Astrocyte of the spinal cord (primary cell): Measurements from ENCODE around the gene MED25.
A peak's percentile ranks its signal among the peaks of the same experiment; 100 is the strongest.

ENCODE experiments used
- DNase-seq: peaks from one replicate; pipeline ENCODE4 v3.0.0; 2011; ENCODE audit warnings: low read depth, low spot score
- H3K4me3 ChIP-seq: 2 replicates; pipeline ENCODE4 v1.5.1; 2011; ENCODE audit warnings: low read depth, mild to moderate bottlenecking, low read length, moderate library complexity
- in situ Hi-C: cut with HindIII; loops from 2 replicates; pipeline ENCODE4 v1.10.0; 2017; ENCODE audit warnings: low sequenced_read_pairs
- TF ChIP-seq, protein P1 (sequence below): IDR thresholded peaks from 2 replicates; pipeline ENCODE4 v1.5.1; 2012; ENCODE audit warnings: low read depth, mild to moderate bottlenecking, low read length, inconsistent platforms

MED25 gene

DNA sequence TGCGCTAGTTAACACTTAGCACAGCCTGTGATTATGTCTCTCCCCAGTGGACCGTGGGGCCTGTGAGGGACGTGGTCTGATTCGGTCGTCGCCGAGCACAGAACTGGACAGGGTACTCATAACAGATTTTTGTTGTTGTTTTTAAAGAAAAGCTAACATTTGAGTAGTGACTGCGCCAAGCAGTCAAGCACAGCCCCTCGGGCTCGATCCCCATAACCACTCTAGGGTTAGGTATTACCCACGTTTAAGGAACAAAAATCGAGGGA is 32.1 kb downstream of the MED25 start:
- TF ChIP-seq, protein P1, sequence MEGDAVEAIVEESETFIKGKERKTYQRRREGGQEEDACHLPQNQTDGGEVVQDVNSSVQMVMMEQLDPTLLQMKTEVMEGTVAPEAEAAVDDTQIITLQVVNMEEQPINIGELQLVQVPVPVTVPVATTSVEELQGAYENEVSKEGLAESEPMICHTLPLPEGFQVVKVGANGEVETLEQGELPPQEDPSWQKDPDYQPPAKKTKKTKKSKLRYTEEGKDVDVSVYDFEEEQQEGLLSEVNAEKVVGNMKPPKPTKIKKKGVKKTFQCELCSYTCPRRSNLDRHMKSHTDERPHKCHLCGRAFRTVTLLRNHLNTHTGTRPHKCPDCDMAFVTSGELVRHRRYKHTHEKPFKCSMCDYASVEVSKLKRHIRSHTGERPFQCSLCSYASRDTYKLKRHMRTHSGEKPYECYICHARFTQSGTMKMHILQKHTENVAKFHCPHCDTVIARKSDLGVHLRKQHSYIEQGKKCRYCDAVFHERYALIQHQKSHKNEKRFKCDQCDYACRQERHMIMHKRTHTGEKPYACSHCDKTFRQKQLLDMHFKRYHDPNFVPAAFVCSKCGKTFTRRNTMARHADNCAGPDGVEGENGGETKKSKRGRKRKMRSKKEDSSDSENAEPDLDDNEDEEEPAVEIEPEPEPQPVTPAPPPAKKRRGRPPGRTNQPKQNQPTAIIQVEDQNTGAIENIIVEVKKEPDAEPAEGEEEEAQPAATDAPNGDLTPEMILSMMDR = no peak
- in situ Hi-C loops = no loop called here
- H3K4me3 ChIP-seq = peak overlapping the region; percentile 88
- DNase-seq = no peak

DNA sequence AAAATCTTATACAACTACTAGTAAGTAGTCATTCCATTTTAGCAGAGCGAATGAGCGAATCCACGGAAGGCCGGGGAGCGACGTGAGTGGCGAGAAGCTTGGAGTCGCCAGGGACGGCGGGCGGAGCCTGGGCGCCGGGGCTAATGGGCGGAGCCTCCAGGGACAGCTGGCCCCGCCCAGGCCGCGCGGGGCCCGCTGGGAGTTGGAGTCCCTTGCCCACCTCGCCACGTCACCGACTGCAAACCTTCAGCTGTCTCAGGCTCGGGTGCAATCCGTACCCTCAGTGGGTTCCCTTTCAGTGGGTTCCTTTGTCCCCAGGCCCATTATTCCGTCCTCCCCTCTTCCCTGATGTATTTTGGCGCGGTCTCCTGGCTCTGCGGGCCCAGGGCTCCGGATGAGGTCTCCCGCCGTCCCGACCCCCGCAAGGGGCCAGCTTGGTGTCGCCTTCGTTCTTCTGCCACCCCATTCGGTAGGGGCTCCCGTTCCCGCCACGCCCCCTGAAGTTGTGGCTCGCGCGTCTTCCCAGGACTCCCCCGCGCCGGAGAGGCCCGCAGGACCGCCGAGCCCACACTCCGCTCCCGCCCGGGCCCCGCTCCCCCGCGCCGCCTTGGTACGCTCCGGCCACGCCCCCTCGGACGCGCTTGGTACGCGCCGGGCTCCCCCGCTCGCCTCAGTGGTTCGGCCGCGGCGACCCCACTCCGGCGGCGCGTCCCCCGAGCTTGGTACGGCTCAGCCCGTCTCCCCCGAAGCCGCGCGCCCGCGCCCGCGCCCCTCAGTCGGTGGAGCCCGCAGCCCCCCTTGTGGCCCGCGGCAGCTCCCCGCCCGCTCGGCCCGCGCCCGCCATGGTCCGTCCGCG is 32.6 kb downstream of the MED25 start, which contains the start of gene PTOV1:
TSS of gene PTOV1 (plus strand) at position 673 of the 856 bp plus-strand sequence.
- peak within 1 kb of the TSS; percentile 88 for H3K4me3 ChIP-seq
- peak; percentile 91 for DNase-seq
- in situ Hi-C loops = no loop called here
- TF ChIP-seq, protein P1 = no peak

DNA sequence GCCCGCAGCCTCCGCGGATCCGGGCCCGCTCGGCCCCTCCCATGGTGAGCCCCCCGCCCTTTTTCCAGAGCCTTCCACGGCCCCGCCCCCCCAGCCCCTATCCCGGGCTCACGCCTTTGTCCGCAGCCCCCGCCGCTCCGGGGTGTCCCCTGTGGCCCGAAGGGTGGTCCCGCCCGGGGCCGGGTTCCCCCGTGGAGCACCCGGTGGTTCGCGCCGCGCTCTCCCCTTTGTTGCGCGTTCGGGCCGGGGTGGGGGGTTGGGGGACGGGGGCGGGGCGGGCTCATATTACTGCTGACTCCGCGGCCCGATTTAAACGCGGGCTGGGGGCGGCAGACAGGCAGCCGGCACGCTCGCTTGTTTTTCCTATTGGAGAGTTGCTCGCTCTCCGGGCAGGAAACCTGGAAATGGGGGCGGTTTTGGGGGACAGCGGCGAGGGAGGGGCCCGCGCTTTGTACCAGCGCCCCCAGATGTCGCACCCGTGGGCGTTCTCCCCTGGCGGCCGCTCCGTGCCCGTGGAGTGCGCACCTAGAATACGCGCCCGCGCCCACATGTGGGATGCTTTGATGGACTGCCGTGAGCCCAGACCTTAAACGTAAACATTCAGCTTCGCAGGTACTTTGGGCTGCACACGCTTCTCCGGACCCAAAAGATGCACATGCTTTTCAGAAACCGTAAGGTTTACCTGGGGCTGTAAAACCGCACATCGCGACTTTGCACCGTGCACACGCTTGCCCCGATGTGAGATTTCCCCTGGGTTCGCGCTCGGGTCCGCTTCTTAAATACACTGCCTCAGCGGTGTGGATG is 33.6 kb downstream of the MED25 start:
- no peak for DNase-seq
- in situ Hi-C loops = no loop called here
- H3K4me3 ChIP-seq = peak overlapping the region; percentile 88
- TF ChIP-seq, protein P1 = no peak

DNA sequence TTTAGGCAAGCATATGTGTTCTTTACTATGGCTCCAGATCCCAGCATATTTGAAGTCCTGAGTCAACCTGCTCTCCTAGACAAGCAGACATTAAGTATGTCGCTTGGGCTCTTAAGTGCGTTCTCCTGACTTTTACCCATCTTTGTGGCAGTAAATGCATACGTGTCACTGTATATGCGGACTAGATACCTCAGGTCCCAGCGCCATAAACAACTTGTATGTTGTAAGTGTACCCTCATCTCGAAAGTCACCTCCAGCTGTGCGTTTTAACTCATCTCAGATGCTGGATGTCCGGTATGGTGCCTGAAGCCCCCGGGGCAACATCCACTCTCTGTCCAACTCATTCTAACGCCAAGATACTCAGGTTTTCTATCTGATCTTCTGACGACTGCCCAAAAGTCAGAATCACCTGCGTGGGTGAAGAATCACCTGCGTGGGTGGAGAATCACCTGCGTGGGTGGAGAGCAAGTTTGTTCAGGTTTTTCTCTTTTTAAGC is 34.6 kb downstream of the MED25 start:
- H3K4me3 ChIP-seq = peak overlapping the region; percentile 88
- in situ Hi-C loops = no loop called here
- DNase-seq = no peak
- TF ChIP-seq, protein P1 = no peak

DNA sequence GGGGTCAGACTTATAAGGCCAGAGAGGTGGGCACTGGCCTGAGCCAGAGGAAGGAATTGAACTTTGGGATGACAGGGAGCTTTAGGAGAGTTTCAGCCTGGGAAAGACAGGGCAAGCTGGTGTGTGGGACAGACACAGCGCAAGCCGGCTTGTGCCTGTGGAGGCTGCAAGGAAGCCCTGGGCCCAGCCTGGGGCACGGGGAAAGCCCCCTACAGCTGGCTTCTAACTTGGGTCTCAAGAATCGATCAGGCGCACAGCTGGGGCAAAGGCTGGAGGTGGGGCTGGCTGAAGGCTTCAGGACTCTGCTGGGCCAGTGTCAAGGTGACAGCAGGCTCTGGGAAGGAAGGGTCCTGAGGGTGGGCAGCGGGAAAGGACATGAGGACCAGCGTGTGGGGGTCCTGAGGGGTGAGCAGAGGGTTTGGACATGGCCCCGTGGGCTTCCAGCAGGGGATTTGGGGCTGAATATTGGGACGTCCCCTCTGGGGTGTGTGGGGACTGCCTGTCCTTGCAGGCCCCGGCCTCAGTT is 35.8 kb downstream of the MED25 start:
- no peak for DNase-seq
- TF ChIP-seq, protein P1 = no peak
- no peak overlapping the region for H3K4me3 ChIP-seq
- in situ Hi-C loops = no loop called here

DNA sequence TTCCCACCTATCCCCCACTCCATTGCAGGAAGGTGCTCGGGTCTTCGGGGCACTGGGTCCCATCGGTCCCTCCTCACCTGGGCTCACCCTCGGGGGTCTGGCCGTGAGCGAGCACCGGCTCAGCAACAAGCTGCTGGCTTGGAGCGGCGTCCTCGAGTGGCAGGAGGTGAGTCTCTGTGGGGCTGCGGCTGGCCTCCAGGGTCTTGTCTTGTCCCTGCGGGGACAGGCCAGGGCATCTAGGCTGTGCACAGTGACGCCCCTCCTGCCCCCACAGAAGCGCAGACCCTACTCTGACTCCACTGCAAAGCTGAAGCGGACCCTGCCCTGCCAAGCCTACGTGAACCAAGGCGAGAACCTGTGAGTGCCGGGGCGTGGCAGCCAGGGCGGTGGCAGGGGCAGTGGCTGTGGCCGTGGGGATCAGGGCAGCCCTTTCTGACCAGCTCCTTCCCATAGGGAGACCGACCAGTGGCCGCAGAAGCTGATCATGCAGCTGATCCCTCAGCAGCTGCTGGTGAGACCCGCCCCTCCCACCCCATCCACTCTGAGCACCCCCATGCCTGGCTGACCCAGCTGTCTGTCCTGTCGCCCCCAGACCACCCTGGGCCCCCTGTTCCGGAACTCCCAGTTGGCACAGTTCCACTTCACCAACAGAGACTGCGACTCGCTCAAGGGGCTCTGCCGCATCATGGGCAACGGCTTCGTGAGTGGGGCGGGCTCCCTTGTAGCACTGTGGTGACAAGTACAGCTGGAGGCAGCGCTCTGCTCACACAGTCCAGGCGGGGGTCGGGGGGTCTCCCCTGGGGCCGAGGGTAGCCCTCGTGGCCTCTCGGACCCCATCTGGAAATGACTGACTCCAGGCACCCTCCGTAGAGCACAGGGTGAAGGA is 36.5 kb downstream of the MED25 start:
- DNase-seq = no peak
- in situ Hi-C loops = no loop called here
- no peak overlapping the region for H3K4me3 ChIP-seq
- TF ChIP-seq, protein P1 = no peak
